HG03520 (cell line): Measurements from ENCODE around the gene LDLRAP1.

Experiments
- ATAC-seq: cut with Tn5 transposase; IDR thresholded peaks from one replicate; pipeline ENCODE4 v1.9.1; 2021; ENCODE audit warnings: mild to moderate bottlenecking, moderate library complexity; ENCODE audit not compliant: unreplicated experiment

Gene LDLRAP1

GRCh38 chr1:25523542-25523941, 19.9 kb upstream of the LDLRAP1 start:
- no peak for ATAC-seq

GRCh38 chr1:25524568-25525360, 18.6 kb upstream of the LDLRAP1 start:
- ATAC-seq = no peak

DNA sequence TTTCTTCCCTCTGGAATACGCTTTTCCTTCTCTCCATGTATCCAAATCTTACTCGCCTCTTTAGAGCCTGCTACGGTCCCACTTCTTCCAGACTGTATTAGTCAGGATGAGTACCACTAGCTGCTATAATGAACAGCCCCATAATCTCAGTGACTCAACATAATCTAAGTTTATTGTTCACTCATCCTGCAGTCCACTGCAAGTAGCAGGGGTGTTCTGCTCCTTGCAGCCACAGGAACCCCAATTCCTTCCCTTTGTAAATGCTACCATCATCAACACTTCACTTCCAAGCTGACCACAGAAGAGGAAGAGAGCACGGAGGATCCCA, 18.1 kb upstream of the LDLRAP1 start:
- ATAC-seq = no peak

- ATAC-seq = no peak
Measured at GRCh38 chr1:25526753-25527152, 16.7 kb upstream of the LDLRAP1 start.

- ATAC-seq = no peak
Measured at GRCh38 chr1:25527226-25527846, 16.1 kb upstream of the LDLRAP1 start.

DNA sequence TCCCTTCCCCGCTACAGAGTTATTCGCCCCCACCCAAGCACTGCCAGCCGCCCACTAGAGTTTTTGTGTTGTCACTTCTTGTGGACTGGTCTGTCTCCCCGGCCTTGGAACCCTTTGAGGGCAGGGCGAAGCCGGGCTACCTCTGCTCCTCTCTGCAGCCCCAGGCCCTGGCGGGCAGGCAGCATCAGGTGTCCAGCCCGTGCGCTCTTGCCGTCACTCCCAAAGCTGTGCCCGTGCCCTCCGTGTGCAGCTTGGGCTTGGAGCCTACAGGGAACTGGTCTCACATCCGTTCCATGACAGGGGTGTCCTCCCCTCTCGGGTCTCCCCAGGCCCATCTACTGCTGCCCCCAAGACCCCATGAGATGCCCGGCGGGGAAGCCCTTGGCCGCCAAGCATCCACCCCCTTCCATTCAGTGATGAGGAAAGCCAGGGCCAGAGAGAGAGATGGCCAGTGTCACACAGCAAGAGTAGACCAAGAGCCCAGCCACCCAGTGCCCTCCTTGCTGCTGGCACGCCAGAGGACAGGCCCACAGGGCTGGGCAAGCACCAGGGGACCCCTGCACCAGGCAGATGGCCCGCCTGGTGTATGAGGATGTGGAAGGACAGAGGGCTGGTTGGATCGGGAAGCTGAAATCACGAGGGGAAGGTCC, 15.3 kb upstream of the LDLRAP1 start:
- no peak for ATAC-seq

DNA sequence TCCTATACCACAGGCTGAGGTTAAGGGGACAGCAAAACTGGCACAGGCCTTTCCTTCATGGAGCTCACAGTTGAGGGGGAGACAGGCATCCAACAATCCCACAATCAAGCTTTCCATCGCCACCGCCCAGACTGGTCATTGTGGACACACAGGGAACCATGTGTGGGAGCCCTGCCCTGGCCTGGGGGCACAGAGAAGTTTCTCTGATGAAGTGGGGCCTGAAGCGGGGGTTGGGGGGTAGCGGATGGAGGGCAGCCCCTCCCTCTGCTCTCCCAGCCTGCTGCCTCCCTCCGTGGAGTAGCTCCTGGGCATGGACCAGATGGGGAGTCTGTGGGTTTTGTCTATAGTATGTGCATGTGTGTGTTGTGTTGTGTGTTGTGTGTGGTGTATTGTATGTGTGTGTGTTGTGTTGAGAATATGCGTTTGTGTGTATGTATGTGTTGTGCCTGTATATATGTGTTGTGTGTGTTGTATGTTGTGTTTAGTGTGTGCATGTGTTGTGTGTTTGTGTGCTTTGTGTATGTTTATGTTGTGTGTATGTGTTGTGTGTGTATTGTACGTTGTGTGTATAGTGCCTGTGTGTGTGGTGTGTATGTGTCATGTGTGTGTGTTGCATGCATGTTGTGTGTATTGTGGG, 14.4 kb upstream of the LDLRAP1 start:
- no peak for ATAC-seq

GRCh38 chr1:25529518-25530185, 13.8 kb upstream of the LDLRAP1 start:
- ATAC-seq = no peak

GRCh38 chr1:25530186-25531081, 13.0 kb upstream of the LDLRAP1 start:
- ATAC-seq = no peak

DNA sequence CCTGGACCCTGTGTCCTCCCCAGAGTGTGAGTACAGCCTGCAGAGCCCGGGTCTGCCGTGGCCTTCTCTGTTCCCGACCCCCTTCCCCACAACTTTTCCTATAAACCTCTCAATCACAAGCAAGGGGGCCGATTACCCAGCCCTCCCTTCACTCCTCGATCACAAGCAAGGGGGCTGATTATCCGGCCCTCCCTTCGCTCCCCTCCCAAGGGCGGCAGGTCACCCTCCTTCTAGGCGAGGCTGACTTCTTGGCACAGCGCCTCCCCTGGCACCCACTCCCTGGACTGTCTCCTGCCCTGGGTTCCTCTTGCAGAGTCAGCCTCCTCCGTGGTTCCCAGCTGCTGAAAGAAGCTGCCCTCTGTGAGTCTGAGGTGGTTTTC, 12.3 kb upstream of the LDLRAP1 start:
- no peak for ATAC-seq

GRCh38 chr1:25532970-25533369, 10.4 kb upstream of the LDLRAP1 start:
- ATAC-seq = no peak

- ATAC-seq = no peak
Measured at GRCh38 chr1:25533775-25534409, 9.5 kb upstream of the LDLRAP1 start.

GRCh38 chr1:25534410-25534788, 9.0 kb upstream of the LDLRAP1 start:
- no peak for ATAC-seq

GRCh38 chr1:25536124-25536523, 7.3 kb upstream of the LDLRAP1 start:
- no peak for ATAC-seq

DNA sequence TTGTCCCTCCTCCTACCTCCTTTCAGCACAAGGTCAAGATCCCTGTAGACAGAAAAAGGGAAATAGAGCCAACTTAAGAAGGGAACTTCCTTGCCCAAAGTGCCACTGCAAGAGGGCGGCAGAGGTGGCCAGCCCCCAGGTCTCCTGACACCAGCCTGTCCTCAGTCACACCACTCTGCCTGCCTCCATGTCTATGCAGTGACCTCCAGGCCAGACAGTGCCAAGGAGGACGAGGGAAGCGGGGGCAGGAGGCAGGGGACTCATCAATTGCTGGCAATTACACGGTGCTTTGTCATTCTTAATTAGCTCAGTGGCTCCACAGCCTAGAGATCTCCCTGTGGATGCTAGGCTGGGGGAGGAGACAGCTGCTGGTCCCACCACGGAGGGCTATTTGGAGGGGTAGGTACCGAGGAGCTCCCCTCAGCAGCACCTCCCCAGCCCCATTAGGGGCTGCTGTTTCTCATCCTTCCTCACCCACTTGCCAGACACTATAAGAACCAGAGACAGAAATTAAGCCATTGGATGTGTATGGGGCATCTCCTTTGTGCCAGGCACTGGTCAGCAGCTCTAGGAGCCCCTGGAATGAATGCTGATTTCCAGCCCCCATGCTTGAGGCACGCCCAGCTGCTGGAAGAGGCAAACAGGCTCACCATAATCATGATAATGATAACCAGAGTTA, 6.1 kb upstream of the LDLRAP1 start:
- ATAC-seq = no peak

DNA sequence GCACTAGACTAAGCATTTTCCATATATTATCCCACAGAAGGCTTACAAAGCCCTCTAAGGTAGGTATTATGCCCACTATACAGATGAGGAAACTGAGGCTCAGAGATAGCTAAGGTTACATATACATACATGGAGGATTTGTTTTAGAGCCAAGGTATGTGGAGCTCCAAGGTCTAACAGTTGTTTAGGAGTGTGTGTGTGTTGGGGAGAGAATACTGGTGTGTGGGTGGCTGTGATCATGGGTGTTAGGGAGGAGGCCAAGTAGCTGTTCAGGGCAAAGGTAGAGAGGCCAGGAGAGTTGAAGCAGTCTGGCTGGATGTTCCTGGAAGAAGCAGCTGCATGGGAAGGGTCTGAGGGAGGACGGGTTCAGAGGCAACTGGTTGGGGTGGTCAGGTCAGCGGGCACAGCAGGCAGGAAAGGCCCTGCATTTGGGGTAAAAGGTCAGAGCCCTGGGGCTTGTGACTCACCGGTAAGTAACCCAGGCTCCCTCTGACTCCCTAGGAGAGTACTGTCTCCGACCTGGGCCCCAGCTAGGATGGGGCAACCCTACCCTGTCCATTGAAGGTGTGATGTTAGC, 5.1 kb upstream of the LDLRAP1 start:
- no peak for ATAC-seq

GRCh38 chr1:25540750-25541342, 2.6 kb upstream of the LDLRAP1 start:
- no peak for ATAC-seq

- ATAC-seq = no peak
Measured at GRCh38 chr1:25541425-25541824, 2.0 kb upstream of the LDLRAP1 start.
